ENCODE data around the gene LPO. TPM values are rescaled to one million over a fixed set of nuclear protein-coding genes. Genes with fewer than 3 reads are reported as not detected.

LPO gene
- total and polyA plus RNA-seq, 9 of the 15 experiments (the other 6 are each of a cell fraction or from before 2014, with no cell fraction given), result 0.07 to 0.11 TPM; not detected in 7

- TF ChIP-seq E4F1 (CRISPR knock-in tag; IDR thresholded peaks at IDR 0.05; ENCODE audit: borderline replicate concordance) (no peak), NRF1 (conservative IDR thresholded peaks at IDR 0.05 in 1 of 2, IDR thresholded peaks at IDR 0.05 in 1 of 2) (no peak), GATAD2B (IDR thresholded peaks at IDR 0.05; ENCODE audit: borderline replicate concordance) (no peak), POLR2B (IDR thresholded peaks at IDR 0.05; ENCODE audit: low read depth, partially characterized antibody) (no peak), ZBTB11 (CRISPR knock-in tag; IDR thresholded peaks at IDR 0.05) (no peak), RAD21 (CRISPR knock-in tag; conservative IDR thresholded peaks at IDR 0.05 in 1 of 2, IDR thresholded peaks at IDR 0.05 in 1 of 2) (peak; percentile 33 to 49; a peak in 2 of 4 replicates), REST (IDR thresholded peaks at IDR 0.05; ENCODE audit: borderline replicate concordance) (peak; percentile 38; the same call in 1 of the 2 replicates), REST (CRISPR knock-in tag; IDR thresholded peaks at IDR 0.05; ENCODE audit: low read depth) (no peak), ZNF695 (CRISPR knock-in tag; IDR thresholded peaks at IDR 0.05) (no peak), ZNF280B (CRISPR knock-in tag; IDR thresholded peaks at IDR 0.05) (no peak), ERF (CRISPR knock-in tag; IDR thresholded peaks at IDR 0.05) (no peak)
Observed at GRCh38 chr17:58200024-58200633, 38.3 kb upstream of the LPO start (continued).

All from K562 (cell line).